ENCODE data around the gene RNF169. TPM values are rescaled to one million over a fixed set of nuclear protein-coding genes. Genes with fewer than 3 reads are reported as not detected.

The RNF169 gene
- total RNA-seq, 4 donors from 2014 or later: 24.1 to 30.2 (median 27.5) TPM

DNA sequence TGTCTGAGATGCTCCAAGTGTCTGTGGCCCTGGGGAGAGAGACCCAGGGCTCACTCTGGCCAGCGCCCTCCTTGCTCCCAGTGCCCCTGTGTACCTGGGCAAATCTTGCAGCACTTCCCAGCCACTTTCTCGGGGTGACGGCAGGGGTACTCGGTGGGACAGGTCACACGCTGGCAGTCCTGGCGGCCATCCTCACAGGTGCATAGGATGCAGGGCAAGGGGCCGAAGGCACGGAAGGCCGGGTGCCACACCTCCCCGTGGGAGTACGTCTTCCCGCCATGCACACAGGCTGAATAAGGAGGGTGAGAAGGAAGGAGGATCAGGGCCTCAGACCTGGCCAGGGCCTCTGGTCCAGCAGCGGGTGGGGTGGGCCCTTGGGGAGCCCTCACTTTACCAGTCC, 45.4 kb upstream of the RNF169 start:
- H3K4me3 ChIP-seq (replicated peaks in 1 of 3): no peak overlapping the region
- DNase-seq: no peak
- H3K27ac ChIP-seq: no peak overlapping the region
- intact Hi-C loops (cut with DNase I): no loop called here
- WGBS, 2 donors: 81 to 97% methylated on average over 7 to 13 of the region's 13 CpGs
- no peaks in the 10 kb centered on the region for H3K9me3 ChIP-seq
- H3K36me3 ChIP-seq: no peaks in the 10 kb centered on the region
- no peak for TF ChIP-seq POLR2A (IDR thresholded peaks at IDR 0.05)
- TF ChIP-seq, protein P1, sequence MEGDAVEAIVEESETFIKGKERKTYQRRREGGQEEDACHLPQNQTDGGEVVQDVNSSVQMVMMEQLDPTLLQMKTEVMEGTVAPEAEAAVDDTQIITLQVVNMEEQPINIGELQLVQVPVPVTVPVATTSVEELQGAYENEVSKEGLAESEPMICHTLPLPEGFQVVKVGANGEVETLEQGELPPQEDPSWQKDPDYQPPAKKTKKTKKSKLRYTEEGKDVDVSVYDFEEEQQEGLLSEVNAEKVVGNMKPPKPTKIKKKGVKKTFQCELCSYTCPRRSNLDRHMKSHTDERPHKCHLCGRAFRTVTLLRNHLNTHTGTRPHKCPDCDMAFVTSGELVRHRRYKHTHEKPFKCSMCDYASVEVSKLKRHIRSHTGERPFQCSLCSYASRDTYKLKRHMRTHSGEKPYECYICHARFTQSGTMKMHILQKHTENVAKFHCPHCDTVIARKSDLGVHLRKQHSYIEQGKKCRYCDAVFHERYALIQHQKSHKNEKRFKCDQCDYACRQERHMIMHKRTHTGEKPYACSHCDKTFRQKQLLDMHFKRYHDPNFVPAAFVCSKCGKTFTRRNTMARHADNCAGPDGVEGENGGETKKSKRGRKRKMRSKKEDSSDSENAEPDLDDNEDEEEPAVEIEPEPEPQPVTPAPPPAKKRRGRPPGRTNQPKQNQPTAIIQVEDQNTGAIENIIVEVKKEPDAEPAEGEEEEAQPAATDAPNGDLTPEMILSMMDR (IDR thresholded peaks at IDR 0.05): no peak
- H3K4me1 ChIP-seq: peaks cover 0 to 5% of the 10 kb centered on the region in 2 donors
- no peaks in the 10 kb centered on the region for H3K27me3 ChIP-seq

DNA sequence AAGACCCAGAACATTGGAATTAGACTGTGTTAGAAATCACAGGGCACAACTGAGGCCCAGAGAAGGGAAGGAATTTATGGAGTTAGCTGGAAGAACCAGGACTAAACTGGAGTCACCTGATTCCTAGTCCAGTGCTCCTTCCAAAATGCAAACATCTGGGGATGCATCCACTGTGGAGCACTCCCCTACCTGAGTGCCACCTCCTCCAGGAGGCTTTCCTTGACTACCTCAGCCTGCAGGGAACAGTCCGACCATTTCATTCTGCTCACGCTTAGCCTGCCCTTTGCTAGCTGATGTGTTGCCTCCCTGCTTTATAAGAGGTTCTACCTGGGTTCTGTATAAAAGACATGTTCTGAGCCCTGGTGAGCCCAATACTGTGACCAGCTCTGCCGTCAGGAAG, 41.5 kb upstream of the RNF169 start:
- Histone ChIP-seq H3K9me3 (no peaks in the 10 kb centered on the region), H3K27ac (no peak overlapping the region), H3K4me1 (peaks cover 0 to 5% of the 10 kb centered on the region in 2 donors), H3K27me3 (no peaks in the 10 kb centered on the region), H3K4me3 (replicated peaks in 1 of 3) (no peak overlapping the region), H3K36me3 (no peaks in the 10 kb centered on the region)
- no peak for TF ChIP-seq POLR2A (IDR thresholded peaks at IDR 0.05)
- TF ChIP-seq, protein P1 (IDR thresholded peaks at IDR 0.05): no peak
- no peak for DNase-seq
- 93 to 97% methylated on average over 3 of the region's 3 CpGs for WGBS, 2 donors
- intact Hi-C loops (cut with DNase I): no loop called here

DNA sequence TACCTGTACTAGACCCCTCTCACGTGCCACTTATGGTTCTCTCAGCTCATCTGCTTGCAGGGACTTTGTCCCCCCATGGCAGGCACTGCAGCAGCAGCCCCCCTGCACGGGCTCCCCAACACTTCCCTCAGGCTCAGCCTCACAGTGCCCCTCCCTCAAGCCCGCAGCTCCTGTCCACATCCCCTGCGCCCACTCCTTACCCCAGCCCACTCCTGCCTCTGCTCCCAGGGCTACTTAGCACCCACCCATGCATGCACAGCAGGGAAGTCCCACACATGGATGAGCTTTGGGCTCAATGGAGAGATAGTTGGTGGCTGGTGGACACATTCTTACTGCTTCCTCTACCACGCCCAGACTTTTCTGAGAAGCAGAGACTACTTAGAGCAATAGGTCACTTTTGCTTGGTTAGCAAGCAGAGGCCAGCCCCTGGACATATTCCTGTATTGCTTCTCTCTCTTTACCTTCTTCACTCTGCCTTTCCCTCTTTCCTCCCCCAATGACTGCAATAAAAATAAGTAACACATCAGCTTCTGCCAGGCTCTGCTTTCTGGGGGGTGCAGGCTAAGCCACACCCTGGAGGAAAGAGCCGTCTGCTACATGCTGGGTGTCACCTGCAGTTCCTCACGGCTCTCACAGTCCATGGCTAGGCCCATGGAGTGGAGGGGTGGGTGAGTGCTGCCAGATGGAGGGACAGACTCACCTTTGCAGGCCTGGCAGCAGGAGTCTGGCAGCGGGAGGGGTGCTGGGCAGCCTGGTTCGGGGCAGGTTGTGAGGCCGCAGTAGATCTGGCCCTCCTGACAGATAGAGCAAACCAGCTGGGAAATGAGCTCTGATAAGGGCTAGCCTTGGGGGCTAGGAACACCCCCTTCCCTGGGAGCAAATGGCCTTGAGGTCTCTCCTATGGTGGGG, 40.8 kb upstream of the RNF169 start:
- no peaks in the 10 kb centered on the region for H3K27me3 ChIP-seq
- no peak for DNase-seq
- no peak overlapping the region for H3K27ac ChIP-seq
- no peaks in the 10 kb centered on the region for H3K36me3 ChIP-seq
- intact Hi-C loops (cut with DNase I): no loop called here
- TF ChIP-seq, protein P1 (IDR thresholded peaks at IDR 0.05): no peak
- TF ChIP-seq POLR2A (IDR thresholded peaks at IDR 0.05): no peak
- no peak overlapping the region for H3K4me3 ChIP-seq (replicated peaks in 1 of 3)
- peaks cover 0 to 5% of the 10 kb centered on the region in 2 donors for H3K4me1 ChIP-seq
- no peaks in the 10 kb centered on the region for H3K9me3 ChIP-seq
- 69 to 77% methylated on average over 8 to 10 of the region's 10 CpGs for WGBS, 2 donors

DNA sequence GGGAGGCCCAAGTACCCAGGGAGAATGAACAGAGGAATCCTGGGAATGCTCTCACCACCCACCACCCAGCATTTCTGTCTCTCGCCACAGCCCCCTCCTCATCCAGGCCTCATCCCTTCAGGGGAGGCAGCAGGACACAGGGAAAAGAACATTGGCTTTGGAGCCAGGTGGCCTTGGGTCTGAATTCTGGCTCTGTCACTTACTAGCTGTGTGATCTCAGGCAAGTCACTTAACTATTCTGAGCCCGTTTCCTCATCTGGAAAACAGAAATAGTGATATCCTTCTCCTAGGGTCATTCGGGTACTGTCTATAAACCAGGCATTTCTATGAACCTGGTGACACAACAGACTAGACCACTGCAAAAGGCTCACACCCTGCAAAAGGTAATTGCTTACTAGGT, 39.5 kb upstream of the RNF169 start:
- TF ChIP-seq, protein P1 (IDR thresholded peaks at IDR 0.05): no peak
- no peak for TF ChIP-seq POLR2A (IDR thresholded peaks at IDR 0.05)
- Histone ChIP-seq H3K4me1 (peaks cover 0 to 5% of the 10 kb centered on the region in 2 donors), H3K4me3 (replicated peaks in 1 of 3) (no peak overlapping the region), H3K36me3 (no peaks in the 10 kb centered on the region), H3K27me3 (no peaks in the 10 kb centered on the region), H3K27ac (no peak overlapping the region), H3K9me3 (no peaks in the 10 kb centered on the region)
- WGBS, 2 donors: 75 to 77% methylated on average over 3 of the region's 3 CpGs
- no peak for DNase-seq
- intact Hi-C loops (cut with DNase I): no loop called here

DNA sequence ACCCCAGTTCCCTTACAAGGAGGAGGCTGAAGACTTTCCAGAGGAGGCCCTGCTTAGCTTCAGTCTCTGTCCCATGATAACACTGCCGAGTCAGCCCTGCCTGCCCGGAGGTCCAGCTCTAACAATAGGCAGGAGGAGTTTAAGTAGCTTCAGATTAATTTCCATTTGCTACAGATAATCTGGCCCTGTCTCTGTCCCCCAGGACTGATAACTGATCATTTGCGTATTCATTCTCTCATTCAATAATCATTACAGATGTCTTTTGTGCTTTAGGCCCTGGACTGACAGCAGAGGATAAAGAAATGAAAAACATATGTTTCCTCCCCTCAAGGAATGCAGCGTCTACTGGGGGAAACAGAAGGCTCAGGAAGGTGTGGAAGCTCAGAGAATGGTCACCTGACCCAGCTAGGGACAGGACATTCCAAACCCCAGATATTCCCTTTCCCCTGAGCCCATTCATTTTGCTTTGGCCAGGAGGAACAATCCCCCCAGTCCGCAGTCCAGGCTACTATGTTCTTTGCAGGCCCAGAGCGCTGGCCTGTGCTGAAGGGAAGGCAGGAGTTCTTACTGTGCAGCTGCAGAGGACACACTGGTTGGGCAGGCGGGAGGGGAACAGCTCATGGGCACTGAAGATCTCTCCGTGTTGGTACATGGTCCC, 38.2 kb upstream of the RNF169 start:
- H3K36me3 ChIP-seq: no peaks in the 10 kb centered on the region
- intact Hi-C loops (cut with DNase I): no loop called here
- peaks cover 0 to 5% of the 10 kb centered on the region in 2 donors for H3K4me1 ChIP-seq
- peak in 1 of 2 donors; percentile 7 for DNase-seq
- no peaks in the 10 kb centered on the region for H3K27me3 ChIP-seq
- no peaks in the 10 kb centered on the region for H3K9me3 ChIP-seq
- H3K4me3 ChIP-seq (replicated peaks in 1 of 3): no peak overlapping the region
- TF ChIP-seq, protein P1 (IDR thresholded peaks at IDR 0.05): no peak
- no peak for TF ChIP-seq POLR2A (IDR thresholded peaks at IDR 0.05)
- no peak overlapping the region for H3K27ac ChIP-seq
- 70 to 71% methylated on average over 8 of the region's 8 CpGs for WGBS, 2 donors

All from thyroid gland (tissue), 4 donors.